Glutamatergic neuron (in vitro differentiated cells): ENCODE data around the gene CACNB3. TPM values are rescaled to one million over a fixed set of nuclear protein-coding genes. Genes with fewer than 3 reads are reported as not detected.

Source experiments
- DNase-seq: peaks from one replicate; pipeline ENCODE4 v3.0.0; 2022
- H3K27ac Mint-ChIP-seq: one replicate; pipeline ENCODE4 v1.8.0; 2020; ENCODE audit warnings: mild to moderate bottlenecking, mixed read lengths, inconsistent platforms; ENCODE audit not compliant: unreplicated experiment
- H3K27me3 Mint-ChIP-seq: one replicate; pipeline ENCODE4 v1.8.0; 2020; ENCODE audit warnings: mild to moderate bottlenecking, moderate library complexity, mixed read lengths, inconsistent platforms; ENCODE audit not compliant: unreplicated experiment
- H3K36me3 Mint-ChIP-seq: one replicate; pipeline ENCODE4 v1.8.0; 2020; ENCODE audit warnings: mild to moderate bottlenecking, mixed read lengths, inconsistent platforms; ENCODE audit not compliant: unreplicated experiment
- H3K4me1 Mint-ChIP-seq: one replicate; pipeline ENCODE4 v1.8.0; 2020; ENCODE audit warnings: mild to moderate bottlenecking, low read depth, mixed read lengths, inconsistent platforms; ENCODE audit not compliant: unreplicated experiment
- H3K4me3 Mint-ChIP-seq: one replicate; pipeline ENCODE4 v1.8.0; 2020; ENCODE audit warnings: mild to moderate bottlenecking, mixed read lengths, inconsistent platforms; ENCODE audit not compliant: unreplicated experiment
- H3K9me3 Mint-ChIP-seq: one replicate; pipeline ENCODE4 v1.8.0; 2020; ENCODE audit warnings: mild to moderate bottlenecking, moderate library complexity, mixed read lengths, inconsistent platforms; ENCODE audit not compliant: unreplicated experiment
- total RNA-seq: library from RNA; stranded (reverse); fragmentation: NEBNext Ultra II Directional; extraction: Animal tissue kit (Norgen Biotek cat#: 25700); gene quantifications from one replicate; pipeline ENCODE4 v1.2.1, GENCODE V29; 2021; ENCODE audit not compliant: unreplicated experiment
- TF ChIP-seq, protein P1 (sequence below): fragments of 200-600 bp; sonication (generic); IDR thresholded peaks from one replicate; pipeline ENCODE4 v1.5.0; 2021; ENCODE audit not compliant: partially characterized antibody, unreplicated experiment

The CACNB3 gene
- total RNA-seq, 1 donor from 2014 or later: 155 TPM

DNA sequence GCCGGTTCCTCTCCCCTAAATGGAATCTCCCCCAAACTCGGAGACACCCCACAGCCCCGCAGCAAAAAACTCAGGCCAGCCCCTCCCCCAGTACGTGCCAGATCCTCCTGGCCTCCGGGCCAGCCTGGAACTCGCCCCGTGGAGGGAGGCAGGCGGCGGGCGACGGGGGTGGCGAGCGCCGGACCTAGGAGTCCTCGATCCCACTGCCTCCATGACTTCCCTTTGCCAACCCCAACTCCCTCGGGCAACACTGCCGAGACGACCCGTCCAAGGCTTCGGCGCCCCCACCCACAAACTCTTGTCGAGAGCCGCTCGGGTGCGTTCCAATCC lies 29.8 kb upstream of the CACNB3 start:
- H3K36me3 Mint-ChIP-seq: no peaks in the 10 kb centered on the region
- TF ChIP-seq, protein P1, sequence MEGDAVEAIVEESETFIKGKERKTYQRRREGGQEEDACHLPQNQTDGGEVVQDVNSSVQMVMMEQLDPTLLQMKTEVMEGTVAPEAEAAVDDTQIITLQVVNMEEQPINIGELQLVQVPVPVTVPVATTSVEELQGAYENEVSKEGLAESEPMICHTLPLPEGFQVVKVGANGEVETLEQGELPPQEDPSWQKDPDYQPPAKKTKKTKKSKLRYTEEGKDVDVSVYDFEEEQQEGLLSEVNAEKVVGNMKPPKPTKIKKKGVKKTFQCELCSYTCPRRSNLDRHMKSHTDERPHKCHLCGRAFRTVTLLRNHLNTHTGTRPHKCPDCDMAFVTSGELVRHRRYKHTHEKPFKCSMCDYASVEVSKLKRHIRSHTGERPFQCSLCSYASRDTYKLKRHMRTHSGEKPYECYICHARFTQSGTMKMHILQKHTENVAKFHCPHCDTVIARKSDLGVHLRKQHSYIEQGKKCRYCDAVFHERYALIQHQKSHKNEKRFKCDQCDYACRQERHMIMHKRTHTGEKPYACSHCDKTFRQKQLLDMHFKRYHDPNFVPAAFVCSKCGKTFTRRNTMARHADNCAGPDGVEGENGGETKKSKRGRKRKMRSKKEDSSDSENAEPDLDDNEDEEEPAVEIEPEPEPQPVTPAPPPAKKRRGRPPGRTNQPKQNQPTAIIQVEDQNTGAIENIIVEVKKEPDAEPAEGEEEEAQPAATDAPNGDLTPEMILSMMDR: no peak
- peaks cover 11% of the 10 kb centered on the region for H3K27me3 Mint-ChIP-seq
- no peak overlapping the region for H3K27ac Mint-ChIP-seq
- H3K4me3 Mint-ChIP-seq: peak overlapping the region; percentile 91
- DNase-seq: peak; percentile 30
- H3K9me3 Mint-ChIP-seq: peaks cover 8% of the 10 kb centered on the region
- H3K4me1 Mint-ChIP-seq: peaks cover 13% of the 10 kb centered on the region

DNA sequence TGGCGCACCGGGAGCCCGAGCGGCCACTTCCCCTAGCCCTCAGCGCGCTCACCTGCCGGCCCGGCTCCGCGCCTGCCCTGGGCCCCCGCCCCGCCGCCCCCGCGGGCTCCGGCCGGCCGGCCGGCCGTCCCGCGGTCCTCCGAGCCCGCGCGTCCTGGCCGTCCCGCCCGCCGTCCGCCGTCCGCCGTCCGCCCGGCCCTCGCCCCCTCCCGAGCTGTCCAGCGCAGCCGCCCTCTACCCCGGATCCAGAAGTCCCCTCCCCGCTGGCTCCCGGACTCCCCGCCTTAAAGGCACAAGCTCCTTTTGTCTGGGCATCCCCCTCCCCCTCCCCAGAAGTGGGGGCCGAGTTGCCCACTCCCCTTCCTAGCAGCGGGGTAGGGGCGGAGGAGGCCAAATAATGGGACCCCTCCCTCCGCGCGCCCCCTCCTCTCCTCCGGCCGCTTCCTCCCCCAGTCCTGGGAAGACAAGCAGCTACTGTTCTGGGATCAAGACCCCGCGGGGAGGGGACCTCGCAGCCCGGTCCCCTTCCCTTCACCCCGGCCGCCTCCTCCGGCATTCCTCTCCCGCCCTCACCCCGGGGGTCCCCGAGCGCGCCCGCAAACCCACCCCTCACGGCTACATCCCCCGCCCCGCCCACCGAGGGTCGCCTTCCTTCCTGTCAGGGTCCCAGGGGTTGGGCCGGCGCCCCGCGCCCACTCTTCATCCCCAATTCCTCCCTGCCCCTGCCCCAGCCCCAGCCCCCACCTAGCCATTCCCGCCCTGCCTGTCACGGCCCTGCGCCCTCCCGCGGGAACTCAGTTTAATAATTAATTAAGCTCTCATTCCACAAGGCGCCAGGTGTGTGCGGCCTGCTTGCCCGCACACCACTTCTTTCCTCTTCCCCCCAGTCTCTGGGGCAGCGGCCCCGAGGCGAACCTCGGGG lies 29.2 kb upstream of the CACNB3 start, which contains the start of gene ADCY6:
TSS of gene ADCY6 (minus strand) at position 236 of the 922 bp plus-strand sequence. CDS start 5,655 bp downstream, outside the sequence.
- TF ChIP-seq, protein P1: no peak
- no peaks in the 10 kb centered on the region for H3K36me3 Mint-ChIP-seq
- peak; percentile 82 for DNase-seq
- peaks cover 13% of the 10 kb centered on the region for H3K4me1 Mint-ChIP-seq
- H3K27ac Mint-ChIP-seq: no peak within 1 kb of the TSS
- peaks cover 11% of the 10 kb centered on the region for H3K27me3 Mint-ChIP-seq
- H3K9me3 Mint-ChIP-seq: peaks cover 8% of the 10 kb centered on the region
- H3K4me3 Mint-ChIP-seq: peak within 1 kb of the TSS; percentile 91

DNA sequence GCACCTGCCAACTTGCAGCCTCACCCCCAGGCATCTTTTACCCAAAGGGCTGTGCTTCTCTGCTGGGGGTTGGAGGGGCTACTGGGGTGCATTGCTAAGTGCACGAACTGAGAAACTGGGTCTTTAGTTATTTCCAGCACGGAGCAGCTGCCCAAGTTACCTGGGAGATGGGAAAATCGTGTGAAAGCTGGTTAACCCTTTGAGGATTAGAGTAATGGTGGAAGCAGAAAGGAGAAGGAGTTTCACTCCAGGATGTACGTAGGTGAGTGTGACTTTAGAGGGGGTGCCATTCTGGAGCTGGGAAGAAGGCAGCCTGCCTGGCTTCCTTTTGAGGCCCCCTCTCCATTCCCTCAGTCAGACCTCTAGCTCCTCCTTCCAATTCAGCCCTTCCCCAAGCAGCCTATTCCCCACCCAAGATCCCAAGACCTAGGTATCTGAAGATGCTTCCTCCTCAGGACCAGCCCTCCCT lies 28.4 kb upstream of the CACNB3 start:
- DNase-seq: no peak
- peaks cover 8% of the 10 kb centered on the region for H3K9me3 Mint-ChIP-seq
- no peaks in the 10 kb centered on the region for H3K36me3 Mint-ChIP-seq
- H3K4me1 Mint-ChIP-seq: peaks cover 13% of the 10 kb centered on the region
- peaks cover 9% of the 10 kb centered on the region for H3K27me3 Mint-ChIP-seq
- peak overlapping the region; percentile 61 for H3K4me3 Mint-ChIP-seq
- H3K27ac Mint-ChIP-seq: peak overlapping the region; percentile 8
- TF ChIP-seq, protein P1: no peak

DNA sequence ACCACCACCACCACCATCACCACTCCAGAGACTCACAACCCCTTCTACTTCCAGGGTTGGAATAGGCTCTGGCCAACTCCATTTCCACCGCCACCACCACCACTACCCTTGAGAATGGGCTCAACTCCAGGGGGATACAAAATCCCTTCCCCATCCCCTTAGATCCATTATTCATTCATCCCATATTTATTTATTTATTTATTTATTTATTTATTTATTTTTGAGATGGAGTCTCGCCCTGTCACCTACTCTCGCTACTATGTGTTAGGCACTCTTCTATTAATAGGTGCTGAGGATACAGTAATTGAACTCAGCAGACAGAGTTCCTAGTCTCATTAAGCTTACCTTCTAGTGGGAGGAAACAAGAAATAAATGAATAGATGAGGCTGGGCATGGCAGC lies 24.6 kb upstream of the CACNB3 start:
- H3K9me3 Mint-ChIP-seq: peaks cover 3% of the 10 kb centered on the region
- H3K4me3 Mint-ChIP-seq: no peak overlapping the region
- H3K4me1 Mint-ChIP-seq: no peaks in the 10 kb centered on the region
- H3K36me3 Mint-ChIP-seq: no peaks in the 10 kb centered on the region
- TF ChIP-seq, protein P1: no peak
- no peak for DNase-seq
- H3K27me3 Mint-ChIP-seq: peaks cover 4% of the 10 kb centered on the region
- no peak overlapping the region for H3K27ac Mint-ChIP-seq

DNA sequence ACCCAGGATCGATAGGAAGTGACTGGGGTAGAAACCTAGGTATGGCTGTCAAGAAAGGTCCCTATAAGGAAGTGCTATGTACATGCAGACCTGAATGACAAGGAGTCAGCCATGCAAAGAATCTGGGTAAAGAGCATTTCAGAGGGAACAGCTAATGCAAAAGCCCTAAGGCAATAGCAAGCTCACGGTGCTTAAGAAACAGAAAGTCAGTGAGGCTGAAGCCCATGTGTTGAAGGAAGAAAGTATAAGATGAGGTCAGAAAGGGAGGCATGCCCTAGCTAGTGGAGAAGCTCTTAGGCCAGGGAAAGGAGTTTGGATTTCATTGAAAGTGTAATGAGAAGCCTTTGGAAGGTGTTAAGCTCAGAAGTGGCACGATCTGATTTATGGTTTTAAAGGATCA lies 23.4 kb upstream of the CACNB3 start:
- Mint-ChIP-seq H3K9me3 (peaks cover 3% of the 10 kb centered on the region), H3K27ac (no peak overlapping the region), H3K4me1 (no peaks in the 10 kb centered on the region), H3K36me3 (no peaks in the 10 kb centered on the region), H3K4me3 (peak overlapping the region; percentile 8), H3K27me3 (peaks cover 4% of the 10 kb centered on the region)
- no peak for DNase-seq
- TF ChIP-seq, protein P1: no peak
